Tibial nerve (tissue), 4 donors: ENCODE results near the gene PGAP6.

Experiments
- EP300 ChIP-seq, 2 donors: sonication (generic); formaldehyde crosslinking; IDR thresholded peaks; one replicate each; pipeline ENCODE4 v1.6.1; 2017; ENCODE audit warnings: antibody characterized with exemption in 2 of 2, mild to moderate bottlenecking in 1 of 2
- POLR2A ChIP-seq, 2 donors: fragments of 450-650 bp; IDR thresholded peaks; one replicate each; pipeline ENCODE4 v1.6.1; 2017; ENCODE audit warnings: antibody characterized with exemption in 2 of 2, mild to moderate bottlenecking in 2 of 2, moderate library complexity in 2 of 2
- TF ChIP-seq, protein P1 (sequence below), 5 experiments: fragments of 200-600 bp in 3 of 5; fragments of 450-650 bp in 2 of 5; sonication (generic) in 3 of 5; IDR thresholded peaks; one replicate each; pipeline ENCODE4 v1.5.1; 2016 to 2019; ENCODE audit warnings: antibody characterized with exemption in 5 of 5, mild to moderate bottlenecking in 3 of 5, moderate library complexity in 2 of 5

DNA sequence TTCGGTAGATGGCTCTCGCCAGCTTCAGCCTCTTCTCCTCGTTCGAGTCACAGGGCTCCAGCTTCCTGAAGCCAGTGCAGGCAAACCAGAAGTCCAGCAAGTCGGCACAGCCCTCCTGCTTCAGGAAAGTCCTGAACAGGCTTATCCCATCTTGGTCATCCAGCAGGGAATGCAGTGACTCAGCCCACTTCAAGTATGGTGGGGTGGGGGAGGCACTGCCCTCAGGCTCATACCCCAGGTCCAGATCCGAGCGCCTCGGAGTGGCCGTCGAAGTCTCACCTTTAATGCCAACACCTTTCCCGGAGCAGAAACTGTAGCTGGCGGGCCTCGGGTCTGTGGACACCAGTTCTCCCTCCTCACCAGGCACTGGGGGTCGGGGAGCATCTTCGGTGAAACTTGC is 35.2 kb downstream of the PGAP6 start:
- TF ChIP-seq, protein P1, sequence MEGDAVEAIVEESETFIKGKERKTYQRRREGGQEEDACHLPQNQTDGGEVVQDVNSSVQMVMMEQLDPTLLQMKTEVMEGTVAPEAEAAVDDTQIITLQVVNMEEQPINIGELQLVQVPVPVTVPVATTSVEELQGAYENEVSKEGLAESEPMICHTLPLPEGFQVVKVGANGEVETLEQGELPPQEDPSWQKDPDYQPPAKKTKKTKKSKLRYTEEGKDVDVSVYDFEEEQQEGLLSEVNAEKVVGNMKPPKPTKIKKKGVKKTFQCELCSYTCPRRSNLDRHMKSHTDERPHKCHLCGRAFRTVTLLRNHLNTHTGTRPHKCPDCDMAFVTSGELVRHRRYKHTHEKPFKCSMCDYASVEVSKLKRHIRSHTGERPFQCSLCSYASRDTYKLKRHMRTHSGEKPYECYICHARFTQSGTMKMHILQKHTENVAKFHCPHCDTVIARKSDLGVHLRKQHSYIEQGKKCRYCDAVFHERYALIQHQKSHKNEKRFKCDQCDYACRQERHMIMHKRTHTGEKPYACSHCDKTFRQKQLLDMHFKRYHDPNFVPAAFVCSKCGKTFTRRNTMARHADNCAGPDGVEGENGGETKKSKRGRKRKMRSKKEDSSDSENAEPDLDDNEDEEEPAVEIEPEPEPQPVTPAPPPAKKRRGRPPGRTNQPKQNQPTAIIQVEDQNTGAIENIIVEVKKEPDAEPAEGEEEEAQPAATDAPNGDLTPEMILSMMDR (IDR thresholded peaks at IDR 0.05): no peak
- TF ChIP-seq POLR2A (IDR thresholded peaks at IDR 0.05): no peak
- TF ChIP-seq EP300 (IDR thresholded peaks at IDR 0.05): no peak
